GM12801 (cell line): ENCODE data around the gene PNKP.

Source experiments
- CTCF ChIP-seq: IDR thresholded peaks from one replicate; pipeline ENCODE4 v1.5.1; 2011; ENCODE audit warnings: control low read depth; ENCODE audit not compliant: insufficient read length; ENCODE audit errors: extremely low read depth

Gene PNKP

GRCh38 chr19:49877020-49877878, 9.9 kb upstream of the PNKP start, which contains the start of the genes AKT1S1 and TBC1D17:
TSS of gene AKT1S1 (minus strand) at chr19:49877355. CDS start at chr19:49873295, 4,060 bp downstream.
TSS of gene TBC1D17 (plus strand) at chr19:49877702. CDS start at chr19:49877724, 22 bp downstream.
- no peak for TF ChIP-seq CTCF

- TF ChIP-seq CTCF: no peak
Measured at GRCh38 chr19:49876422-49877019, 9.1 kb upstream of the PNKP start.

- no peak for TF ChIP-seq CTCF
Measured at GRCh38 chr19:49875857-49876421, 8.6 kb upstream of the PNKP start.

GRCh38 chr19:49875177-49875576, 7.8 kb upstream of the PNKP start:
- no peak for TF ChIP-seq CTCF

- no peak for TF ChIP-seq CTCF
Measured at GRCh38 chr19:49874503-49875157, 7.3 kb upstream of the PNKP start.

- TF ChIP-seq CTCF: no peak
Measured at GRCh38 chr19:49873834-49874233, 6.5 kb upstream of the PNKP start.

- no peak for TF ChIP-seq CTCF
Measured at GRCh38 chr19:49873129-49873521, 5.7 kb upstream of the PNKP start.
